SK-N-SH treated with all-trans-retinoic acid at 6 μM for 48 hours (cell line): ENCODE data around the gene FARS2.

Experiments
- ATAC-seq: fragments of 200-7000 bp; cut with Tn5 transposase; 3 replicates; pipeline ENCODE4 v1.9.1; 2020; ENCODE audit warnings: mild to moderate bottlenecking, moderate library complexity
- ARNTL ChIP-seq: fragments of 450-650 bp; formaldehyde crosslinking; IDR thresholded peaks from 2 replicates; pipeline ENCODE4 v1.5.0; 2020; ENCODE audit warnings: low read depth, mild to moderate bottlenecking, moderate library complexity, borderline replicate concordance
- ESRRG ChIP-seq: fragments of 250-450 bp; sonication (Bioruptor Pico); IDR thresholded peaks from 2 replicates; pipeline ENCODE4 v1.6.1; 2021; ENCODE audit warnings: mild to moderate bottlenecking
- GLIS3 ChIP-seq: fragments of 250-450 bp; sonication (Bioruptor Pico); IDR thresholded peaks from 2 replicates; pipeline ENCODE4 v1.5.0; 2020; ENCODE audit warnings: mild to moderate bottlenecking, moderate library complexity
- ISL1 ChIP-seq: fragments of 250-450 bp; sonication (Bioruptor Pico); IDR thresholded peaks from 2 replicates; pipeline ENCODE4 v2.1.2; 2022; ENCODE audit warnings: mild to moderate bottlenecking, moderate library complexity
- OSR1 ChIP-seq: fragments of 250-450 bp; sonication (Bioruptor Pico); IDR thresholded peaks from 2 replicates; pipeline ENCODE4 v1.8.0; 2022; ENCODE audit warnings: moderate library complexity, mild to moderate bottlenecking, inconsistent platforms
- PPARA ChIP-seq: fragments of 250-450 bp; sonication (Bioruptor Pico); IDR thresholded peaks from 2 replicates; pipeline ENCODE4 v1.5.0; 2020; ENCODE audit warnings: mild to moderate bottlenecking, borderline replicate concordance
- RARB ChIP-seq: fragments of 250-450 bp; sonication (Bioruptor Pico); IDR thresholded peaks from 2 replicates; pipeline ENCODE4 v1.8.0; 2021; ENCODE audit warnings: mild to moderate bottlenecking, moderate library complexity
- SNAI2 ChIP-seq: fragments of 250-450 bp; sonication (Bioruptor Pico); IDR thresholded peaks from 2 replicates; pipeline ENCODE4 v1.5.0; 2020; ENCODE audit warnings: mild to moderate bottlenecking, moderate library complexity
- TCF4 ChIP-seq: fragments of 250-450 bp; sonication (Bioruptor Pico); IDR thresholded peaks from 2 replicates; pipeline ENCODE4 v1.8.0; 2021; ENCODE audit warnings: mild to moderate bottlenecking, moderate library complexity, borderline replicate concordance
- TOX ChIP-seq: fragments of 250-450 bp; sonication (Bioruptor Pico); IDR thresholded peaks from 2 replicates; pipeline ENCODE4 v1.8.0; 2021; ENCODE audit warnings: mild to moderate bottlenecking, moderate library complexity, borderline replicate concordance
- ZC3H10 ChIP-seq: fragments of 250-450 bp; sonication (Bioruptor Pico); IDR thresholded peaks from 2 replicates; pipeline ENCODE4 v1.5.1; 2021; ENCODE audit warnings: mild to moderate bottlenecking, moderate library complexity
- ZFP3 ChIP-seq: fragments of 250-450 bp; sonication (Bioruptor Pico); IDR thresholded peaks from 2 replicates; pipeline ENCODE4 v1.5.0; 2020; ENCODE audit warnings: mild to moderate bottlenecking, moderate library complexity
- ZNF565 ChIP-seq: fragments of 450-650 bp; formaldehyde crosslinking; conservative IDR thresholded peaks from 2 replicates; pipeline ENCODE4 v1.5.0; 2020; ENCODE audit warnings: low read depth, mild to moderate bottlenecking, moderate library complexity
- ZNF70 ChIP-seq: fragments of 450-650 bp; formaldehyde crosslinking; IDR thresholded peaks from 2 replicates; pipeline ENCODE4 v1.5.0; 2020; ENCODE audit warnings: mild to moderate bottlenecking, moderate library complexity
- ZNF8 ChIP-seq: fragments of 450-650 bp; formaldehyde crosslinking; IDR thresholded peaks from 2 replicates; pipeline ENCODE4 v1.5.0; 2020; ENCODE audit warnings: mild to moderate bottlenecking, moderate library complexity
- TF ChIP-seq, protein P1 (sequence below): fragments of 250-450 bp; sonication (Bioruptor Pico); IDR thresholded peaks from 2 replicates; pipeline ENCODE4 v1.5.1; 2020; ENCODE audit warnings: low read depth, mild to moderate bottlenecking, moderate library complexity
- TF ChIP-seq, protein P2 (sequence below): fragments of 250-450 bp; sonication (Bioruptor Pico); IDR thresholded peaks from 2 replicates; pipeline ENCODE4 v1.5.0; 2020; ENCODE audit warnings: mild to moderate bottlenecking, moderate library complexity
- TF ChIP-seq, protein P3 (sequence below): fragments of 250-450 bp; sonication (Bioruptor Pico); IDR thresholded peaks from 2 replicates; pipeline ENCODE4 v1.5.1; 2021; ENCODE audit warnings: mild to moderate bottlenecking, moderate library complexity

The FARS2 gene

DNA sequence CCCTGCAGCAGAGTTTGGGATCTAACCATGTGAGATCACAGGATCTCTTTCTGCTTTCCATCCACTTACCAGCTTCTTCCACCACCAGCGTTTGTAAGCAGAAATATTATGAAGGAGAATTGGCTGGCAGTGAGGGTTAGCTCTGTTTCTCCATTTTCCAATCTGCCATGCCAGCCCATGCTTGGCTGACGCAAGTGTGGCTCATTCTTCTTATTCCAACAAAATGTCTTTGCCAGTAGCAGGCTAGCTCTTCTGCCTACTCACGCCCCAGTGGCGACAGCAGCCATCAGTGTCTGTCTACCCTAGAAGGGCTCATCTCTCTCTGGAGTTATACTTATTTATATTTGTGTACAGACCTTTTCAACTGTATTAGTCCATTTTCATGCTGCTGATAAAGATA, 286.2 kb downstream of the FARS2 start:
- TF ChIP-seq, protein P1, sequence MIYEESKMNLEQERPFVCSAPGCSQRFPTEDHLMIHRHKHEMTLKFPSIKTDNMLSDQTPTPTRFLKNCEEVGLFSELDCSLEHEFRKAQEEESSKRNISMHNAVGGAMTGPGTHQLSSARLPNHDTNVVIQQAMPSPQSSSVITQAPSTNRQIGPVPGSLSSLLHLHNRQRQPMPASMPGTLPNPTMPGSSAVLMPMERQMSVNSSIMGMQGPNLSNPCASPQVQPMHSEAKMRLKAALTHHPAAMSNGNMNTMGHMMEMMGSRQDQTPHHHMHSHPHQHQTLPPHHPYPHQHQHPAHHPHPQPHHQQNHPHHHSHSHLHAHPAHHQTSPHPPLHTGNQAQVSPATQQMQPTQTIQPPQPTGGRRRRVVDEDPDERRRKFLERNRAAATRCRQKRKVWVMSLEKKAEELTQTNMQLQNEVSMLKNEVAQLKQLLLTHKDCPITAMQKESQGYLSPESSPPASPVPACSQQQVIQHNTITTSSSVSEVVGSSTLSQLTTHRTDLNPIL (CRISPR knock-in tag): no peak
- no peak for TF ChIP-seq ARNTL (CRISPR knock-in tag)
- TF ChIP-seq RARB (CRISPR knock-in tag): no peak
- no peak for TF ChIP-seq ISL1
- TF ChIP-seq TOX: no peak
- TF ChIP-seq, protein P2, sequence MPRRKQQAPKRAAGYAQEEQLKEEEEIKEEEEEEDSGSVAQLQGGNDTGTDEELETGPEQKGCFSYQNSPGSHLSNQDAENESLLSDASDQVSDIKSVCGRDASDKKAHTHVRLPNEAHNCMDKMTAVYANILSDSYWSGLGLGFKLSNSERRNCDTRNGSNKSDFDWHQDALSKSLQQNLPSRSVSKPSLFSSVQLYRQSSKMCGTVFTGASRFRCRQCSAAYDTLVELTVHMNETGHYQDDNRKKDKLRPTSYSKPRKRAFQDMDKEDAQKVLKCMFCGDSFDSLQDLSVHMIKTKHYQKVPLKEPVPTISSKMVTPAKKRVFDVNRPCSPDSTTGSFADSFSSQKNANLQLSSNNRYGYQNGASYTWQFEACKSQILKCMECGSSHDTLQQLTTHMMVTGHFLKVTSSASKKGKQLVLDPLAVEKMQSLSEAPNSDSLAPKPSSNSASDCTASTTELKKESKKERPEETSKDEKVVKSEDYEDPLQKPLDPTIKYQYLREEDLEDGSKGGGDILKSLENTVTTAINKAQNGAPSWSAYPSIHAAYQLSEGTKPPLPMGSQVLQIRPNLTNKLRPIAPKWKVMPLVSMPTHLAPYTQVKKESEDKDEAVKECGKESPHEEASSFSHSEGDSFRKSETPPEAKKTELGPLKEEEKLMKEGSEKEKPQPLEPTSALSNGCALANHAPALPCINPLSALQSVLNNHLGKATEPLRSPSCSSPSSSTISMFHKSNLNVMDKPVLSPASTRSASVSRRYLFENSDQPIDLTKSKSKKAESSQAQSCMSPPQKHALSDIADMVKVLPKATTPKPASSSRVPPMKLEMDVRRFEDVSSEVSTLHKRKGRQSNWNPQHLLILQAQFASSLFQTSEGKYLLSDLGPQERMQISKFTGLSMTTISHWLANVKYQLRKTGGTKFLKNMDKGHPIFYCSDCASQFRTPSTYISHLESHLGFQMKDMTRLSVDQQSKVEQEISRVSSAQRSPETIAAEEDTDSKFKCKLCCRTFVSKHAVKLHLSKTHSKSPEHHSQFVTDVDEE (CRISPR knock-in tag): no peak
- ATAC-seq: no peak

DNA sequence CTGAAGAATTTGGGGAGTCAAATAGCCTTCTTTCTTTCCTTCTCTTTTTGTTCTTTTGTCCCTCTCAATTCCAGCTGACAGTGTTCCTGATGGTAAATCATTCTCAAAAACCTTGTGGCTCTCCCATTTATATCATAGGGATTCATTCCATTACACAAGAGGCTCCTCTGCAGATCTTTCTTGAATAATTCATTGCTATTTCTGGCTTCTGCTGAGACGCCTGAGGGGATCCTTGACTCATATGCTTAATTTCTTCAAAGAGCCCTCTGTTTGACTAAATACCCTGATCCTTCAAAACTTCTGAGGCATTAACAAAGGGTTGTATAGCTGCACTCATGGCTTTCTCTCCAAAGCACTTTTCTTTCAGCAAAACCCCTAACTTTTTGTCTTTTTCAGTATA, 289.3 kb downstream of the FARS2 start:
- TF ChIP-seq ARNTL (CRISPR knock-in tag) (no peak), GLIS3 (CRISPR knock-in tag) (no peak), ESRRG (CRISPR knock-in tag) (no peak), PPARA (no peak), ZFP3 (CRISPR knock-in tag) (no peak), TOX (no peak), SNAI2 (CRISPR knock-in tag) (no peak), ZNF70 (CRISPR knock-in tag) (no peak), ZC3H10 (CRISPR knock-in tag) (no peak)
- TF ChIP-seq, protein P3, sequence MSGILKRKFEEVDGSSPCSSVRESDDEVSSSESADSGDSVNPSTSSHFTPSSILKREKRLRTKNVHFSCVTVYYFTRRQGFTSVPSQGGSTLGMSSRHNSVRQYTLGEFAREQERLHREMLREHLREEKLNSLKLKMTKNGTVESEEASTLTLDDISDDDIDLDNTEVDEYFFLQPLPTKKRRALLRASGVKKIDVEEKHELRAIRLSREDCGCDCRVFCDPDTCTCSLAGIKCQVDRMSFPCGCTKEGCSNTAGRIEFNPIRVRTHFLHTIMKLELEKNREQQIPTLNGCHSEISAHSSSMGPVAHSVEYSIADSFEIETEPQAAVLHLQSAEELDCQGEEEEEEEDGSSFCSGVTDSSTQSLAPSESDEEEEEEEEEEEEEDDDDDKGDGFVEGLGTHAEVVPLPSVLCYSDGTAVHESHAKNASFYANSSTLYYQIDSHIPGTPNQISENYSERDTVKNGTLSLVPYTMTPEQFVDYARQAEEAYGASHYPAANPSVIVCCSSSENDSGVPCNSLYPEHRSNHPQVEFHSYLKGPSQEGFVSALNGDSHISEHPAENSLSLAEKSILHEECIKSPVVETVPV: no peak
- TF ChIP-seq, protein P2 (CRISPR knock-in tag): no peak
- TF ChIP-seq, all 23 proteins: peak for 0
- ATAC-seq: no peak

DNA sequence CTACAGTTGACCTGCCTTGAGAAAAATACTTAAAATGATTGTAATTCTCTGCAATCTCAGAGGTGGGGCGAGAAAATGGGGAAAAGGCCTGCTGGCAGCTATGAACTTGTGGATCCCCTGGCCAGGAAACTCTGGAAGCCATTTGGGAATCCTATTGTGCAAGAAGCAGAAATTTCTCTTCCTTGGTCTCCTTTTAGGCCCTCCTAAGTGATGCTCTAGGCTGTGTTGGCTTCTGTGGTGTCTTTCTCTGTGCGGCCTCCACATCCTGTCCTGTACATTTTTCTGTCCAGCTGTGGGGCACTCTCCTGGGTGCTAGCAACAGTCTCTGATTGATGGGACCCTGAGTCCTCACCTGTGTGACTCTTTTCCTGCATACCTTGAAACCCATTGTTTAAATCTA, 290.9 kb downstream of the FARS2 start:
- TF ChIP-seq ISL1 (no peak), ESRRG (CRISPR knock-in tag) (no peak), ZNF70 (CRISPR knock-in tag) (no peak), RARB (CRISPR knock-in tag) (no peak), SNAI2 (CRISPR knock-in tag) (no peak), TOX (no peak), OSR1 (no peak), ARNTL (CRISPR knock-in tag) (no peak), ZNF8 (no peak), TCF4 (CRISPR knock-in tag) (no peak), ZNF565 (no peak)
- TF ChIP-seq, protein P1 (CRISPR knock-in tag): no peak
- TF ChIP-seq, protein P2 (CRISPR knock-in tag): no peak
- ATAC-seq: no peak
